Uterus (tissue), 2 donors: ENCODE measurements around the gene LIPN.

ENCODE experiments used
- POLR2A ChIP-seq, 2 donors: fragments of 450-650 bp; IDR thresholded peaks; one replicate each; pipeline ENCODE4 v1.6.1; 2016; ENCODE audit warnings: antibody characterized with exemption in 2 of 2, mild to moderate bottlenecking in 1 of 2, moderate library complexity in 1 of 2
- TF ChIP-seq, protein P1 (sequence below), 4 experiments: fragments of 200-600 bp in 2 of 4; fragments of 450-650 bp in 2 of 4; sonication (generic) in 2 of 4; IDR thresholded peaks; one replicate each; pipeline ENCODE4 v1.5.1; 2016 to 2019; ENCODE audit warnings: antibody characterized with exemption in 4 of 4, mild to moderate bottlenecking in 2 of 4, moderate library complexity in 1 of 4

DNA sequence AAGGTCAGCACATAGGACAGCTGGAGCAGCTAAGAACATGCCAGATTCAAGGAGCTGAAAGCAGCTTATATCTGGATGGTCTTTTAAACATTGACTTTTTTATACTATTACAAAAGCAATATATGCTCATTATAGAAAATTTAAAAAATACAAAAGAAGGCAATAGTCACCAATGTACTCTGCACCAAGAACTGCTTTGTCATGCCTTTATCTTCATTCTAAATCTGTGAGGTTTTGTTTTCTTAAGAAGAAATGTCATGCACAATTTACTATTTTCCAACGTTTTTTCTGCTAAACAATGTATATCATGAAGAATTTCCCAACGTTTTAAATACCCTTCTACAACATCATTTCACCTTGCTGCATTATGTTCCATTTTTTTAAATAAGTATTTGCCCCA is 45.5 kb downstream of the LIPN start:
- TF ChIP-seq, protein P1, sequence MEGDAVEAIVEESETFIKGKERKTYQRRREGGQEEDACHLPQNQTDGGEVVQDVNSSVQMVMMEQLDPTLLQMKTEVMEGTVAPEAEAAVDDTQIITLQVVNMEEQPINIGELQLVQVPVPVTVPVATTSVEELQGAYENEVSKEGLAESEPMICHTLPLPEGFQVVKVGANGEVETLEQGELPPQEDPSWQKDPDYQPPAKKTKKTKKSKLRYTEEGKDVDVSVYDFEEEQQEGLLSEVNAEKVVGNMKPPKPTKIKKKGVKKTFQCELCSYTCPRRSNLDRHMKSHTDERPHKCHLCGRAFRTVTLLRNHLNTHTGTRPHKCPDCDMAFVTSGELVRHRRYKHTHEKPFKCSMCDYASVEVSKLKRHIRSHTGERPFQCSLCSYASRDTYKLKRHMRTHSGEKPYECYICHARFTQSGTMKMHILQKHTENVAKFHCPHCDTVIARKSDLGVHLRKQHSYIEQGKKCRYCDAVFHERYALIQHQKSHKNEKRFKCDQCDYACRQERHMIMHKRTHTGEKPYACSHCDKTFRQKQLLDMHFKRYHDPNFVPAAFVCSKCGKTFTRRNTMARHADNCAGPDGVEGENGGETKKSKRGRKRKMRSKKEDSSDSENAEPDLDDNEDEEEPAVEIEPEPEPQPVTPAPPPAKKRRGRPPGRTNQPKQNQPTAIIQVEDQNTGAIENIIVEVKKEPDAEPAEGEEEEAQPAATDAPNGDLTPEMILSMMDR (IDR thresholded peaks at IDR 0.05) = no peak
- TF ChIP-seq POLR2A (IDR thresholded peaks at IDR 0.05) = no peak
